ENCODE measurements around the gene NAALADL2.

Gene NAALADL2

GRCh38 chr3:175695251-175695650 lies 836.1 kb downstream of the NAALADL2 start:
- no peak for DNase-seq
- Histone ChIP-seq H2AFZ (ENCODE audit: insufficient read depth, low read length, poor library complexity) (no peak overlapping the region), H3K36me3 (ENCODE audit: control insufficient read depth in 1 of 2, insufficient read depth in 2 of 2, low read length in 2 of 2) (no peaks in the 10 kb centered on the region)

GRCh38 chr3:175702956-175703355 lies 843.8 kb downstream of the NAALADL2 start:
- Histone ChIP-seq H4K12ac (ENCODE audit: low read depth, low read length) (no peak overlapping the region), H3K27ac (ENCODE audit: low read depth, low read length) (no peak overlapping the region), H2BK5ac (ENCODE audit: low read depth, low read length, poor library complexity) (no peak overlapping the region), H3K27me3 (ENCODE audit: insufficient read depth, low read length) (no peaks in the 10 kb centered on the region), H3K4me2 (ENCODE audit: low read length) (no peak overlapping the region), H2BK120ac (ENCODE audit: insufficient read depth, low read length, poor library complexity) (no peak overlapping the region), H3K23ac (ENCODE audit: low read length) (no peak overlapping the region), H3K9me3 (ENCODE audit: insufficient read depth, low read depth, low read length) (no peaks in the 10 kb centered on the region), H3K79me1 (ENCODE audit: low read length) (no peaks in the 10 kb centered on the region), H3K4ac (ENCODE audit: low read depth, low read length) (no peak overlapping the region), H3K18ac (ENCODE audit: low read length) (no peak overlapping the region), H2BK12ac (ENCODE audit: low read length) (no peak overlapping the region), H3K4me3 (ENCODE audit: low read depth, low read length) (no peak overlapping the region), H2AK5ac (ENCODE audit: low read length) (no peak overlapping the region), H3K9ac (ENCODE audit: low read length) (no peak overlapping the region), H4K8ac (ENCODE audit: low read depth, low read length) (no peak overlapping the region), H3K36me3 (ENCODE audit: control insufficient read depth in 1 of 2, insufficient read depth in 2 of 2, low read length in 2 of 2) (no peaks in the 10 kb centered on the region), H3K14ac (ENCODE audit: low read length) (no peak overlapping the region), H4K91ac (ENCODE audit: low read depth, low read length) (no peak overlapping the region), H3K79me2 (ENCODE audit: control insufficient read depth, insufficient read depth, low read length, poor library complexity) (no peaks in the 10 kb centered on the region), H2AFZ (ENCODE audit: insufficient read depth, low read length, poor library complexity) (no peak overlapping the region), H3K4me1 (ENCODE audit: control insufficient read depth in 1 of 2, insufficient read depth in 2 of 2, low read length in 2 of 2) (no peaks in the 10 kb centered on the region)
- peak in 1 of 2 donors; percentile 71 for DNase-seq

More at GRCh38 chr3:175695251-175695650, 836.1 kb downstream of the NAALADL2 start:
- no peak overlapping the region for H4K8ac ChIP-seq (ENCODE audit: low read depth, low read length)
- no peaks in the 10 kb centered on the region for H3K9me3 ChIP-seq (ENCODE audit: insufficient read depth, low read depth, low read length)
- no peak overlapping the region for H2BK5ac ChIP-seq (ENCODE audit: low read depth, low read length, poor library complexity)
- no peak overlapping the region for H3K4ac ChIP-seq (ENCODE audit: low read depth, low read length)
- H3K27me3 ChIP-seq (ENCODE audit: insufficient read depth, low read length) = no peaks in the 10 kb centered on the region
- H3K23ac ChIP-seq (ENCODE audit: low read length) = no peak overlapping the region
- H3K79me2 ChIP-seq (ENCODE audit: control insufficient read depth, insufficient read depth, low read length, poor library complexity) = no peaks in the 10 kb centered on the region
- no peak overlapping the region for H3K27ac ChIP-seq (ENCODE audit: low read depth, low read length)
- no peak overlapping the region for H3K9ac ChIP-seq (ENCODE audit: low read length)
- H3K4me2 ChIP-seq (ENCODE audit: low read length) = no peak overlapping the region
- no peak overlapping the region for H4K91ac ChIP-seq (ENCODE audit: low read depth, low read length)
- no peak overlapping the region for H3K4me3 ChIP-seq (ENCODE audit: low read depth, low read length)
- H2BK12ac ChIP-seq (ENCODE audit: low read length) = no peak overlapping the region
- H3K79me1 ChIP-seq (ENCODE audit: low read length) = no peaks in the 10 kb centered on the region
- H3K14ac ChIP-seq (ENCODE audit: low read length) = no peak overlapping the region
- no peak overlapping the region for H2BK120ac ChIP-seq (ENCODE audit: insufficient read depth, low read length, poor library complexity)
- no CpG with 5 or more reads among the region's 1 CpG for WGBS (ENCODE audit: extremely low coverage, insufficient coverage, insufficient read length)
- no peak overlapping the region for H3K18ac ChIP-seq (ENCODE audit: low read length)
- no peak overlapping the region for H2AK5ac ChIP-seq (ENCODE audit: low read length)
- no peak overlapping the region for H4K12ac ChIP-seq (ENCODE audit: low read depth, low read length)
- H3K4me1 ChIP-seq (ENCODE audit: control insufficient read depth in 1 of 2, insufficient read depth in 2 of 2, low read length in 2 of 2) = no peaks in the 10 kb centered on the region

GRCh38 chr3:175704366-175705055 lies 845.4 kb downstream of the NAALADL2 start:
- Histone ChIP-seq H3K4me2 (ENCODE audit: low read length) (no peak overlapping the region), H2BK12ac (ENCODE audit: low read length) (no peak overlapping the region), H3K27me3 (ENCODE audit: insufficient read depth, low read length) (no peaks in the 10 kb centered on the region), H3K79me1 (ENCODE audit: low read length) (no peaks in the 10 kb centered on the region), H2AK5ac (ENCODE audit: low read length) (no peak overlapping the region), H3K4me1 (ENCODE audit: control insufficient read depth in 1 of 2, insufficient read depth in 2 of 2, low read length in 2 of 2) (no peaks in the 10 kb centered on the region), H2BK120ac (ENCODE audit: insufficient read depth, low read length, poor library complexity) (no peak overlapping the region), H2BK5ac (ENCODE audit: low read depth, low read length, poor library complexity) (no peak overlapping the region), H3K9me3 (ENCODE audit: insufficient read depth, low read depth, low read length) (no peaks in the 10 kb centered on the region), H4K8ac (ENCODE audit: low read depth, low read length) (no peak overlapping the region), H3K23ac (ENCODE audit: low read length) (peak overlapping the region; percentile 89), H3K36me3 (ENCODE audit: control insufficient read depth in 1 of 2, insufficient read depth in 2 of 2, low read length in 2 of 2) (no peaks in the 10 kb centered on the region), H3K9ac (ENCODE audit: low read length) (no peak overlapping the region), H3K4me3 (ENCODE audit: low read depth, low read length) (no peak overlapping the region), H4K91ac (ENCODE audit: low read depth, low read length) (no peak overlapping the region), H3K18ac (ENCODE audit: low read length) (no peak overlapping the region), H3K4ac (ENCODE audit: low read depth, low read length) (no peak overlapping the region), H4K12ac (ENCODE audit: low read depth, low read length) (no peak overlapping the region), H2AFZ (ENCODE audit: insufficient read depth, low read length, poor library complexity) (no peak overlapping the region), H3K27ac (ENCODE audit: low read depth, low read length) (no peak overlapping the region), H3K79me2 (ENCODE audit: control insufficient read depth, insufficient read depth, low read length, poor library complexity) (no peaks in the 10 kb centered on the region), H3K14ac (ENCODE audit: low read length) (no peak overlapping the region)
- no peak for DNase-seq
- no CpG with 5 or more reads among the region's 6 CpGs for WGBS (ENCODE audit: extremely low coverage, insufficient coverage, insufficient read length)

- Histone ChIP-seq H2AFZ (ENCODE audit: insufficient read depth, low read length, poor library complexity) (no peak overlapping the region), H3K23ac (ENCODE audit: low read length) (no peak overlapping the region), H2BK5ac (ENCODE audit: low read depth, low read length, poor library complexity) (no peak overlapping the region), H3K36me3 (ENCODE audit: control insufficient read depth in 1 of 2, insufficient read depth in 2 of 2, low read length in 2 of 2) (no peaks in the 10 kb centered on the region), H4K91ac (ENCODE audit: low read depth, low read length) (no peak overlapping the region), H3K9ac (ENCODE audit: low read length) (no peak overlapping the region), H3K27me3 (ENCODE audit: insufficient read depth, low read length) (no peaks in the 10 kb centered on the region), H3K14ac (ENCODE audit: low read length) (no peak overlapping the region), H3K4me3 (ENCODE audit: low read depth, low read length) (no peak overlapping the region), H3K4me1 (ENCODE audit: control insufficient read depth in 1 of 2, insufficient read depth in 2 of 2, low read length in 2 of 2) (no peaks in the 10 kb centered on the region), H2AK5ac (ENCODE audit: low read length) (no peak overlapping the region), H2BK120ac (ENCODE audit: insufficient read depth, low read length, poor library complexity) (no peak overlapping the region), H3K9me3 (ENCODE audit: insufficient read depth, low read depth, low read length) (no peaks in the 10 kb centered on the region), H4K8ac (ENCODE audit: low read depth, low read length) (no peak overlapping the region), H2BK12ac (ENCODE audit: low read length) (no peak overlapping the region), H3K79me2 (ENCODE audit: control insufficient read depth, insufficient read depth, low read length, poor library complexity) (no peaks in the 10 kb centered on the region), H3K18ac (ENCODE audit: low read length) (no peak overlapping the region), H3K27ac (ENCODE audit: low read depth, low read length) (no peak overlapping the region), H4K12ac (ENCODE audit: low read depth, low read length) (no peak overlapping the region), H3K79me1 (ENCODE audit: low read length) (no peaks in the 10 kb centered on the region), H3K4ac (ENCODE audit: low read depth, low read length) (no peak overlapping the region), H3K4me2 (ENCODE audit: low read length) (no peak overlapping the region)
- no peak for DNase-seq
Observed at GRCh38 chr3:175713268-175713667, 854.1 kb downstream of the NAALADL2 start.

Data from trophoblast cell (in vitro differentiated cells and primary cell).